DMS 273 (cell line): ENCODE data around the gene SLAMF1.

Source experiments
- DNase-seq: peaks from one replicate; lab custom pipeline; 2025; ENCODE audit not compliant: unreplicated experiment; lab: John Stamatoyannopoulos, UW

Gene SLAMF1

GRCh38 chr1:160625725-160626498 is 20.9 kb downstream of the SLAMF1 start:
- no peak for DNase-seq

DNA sequence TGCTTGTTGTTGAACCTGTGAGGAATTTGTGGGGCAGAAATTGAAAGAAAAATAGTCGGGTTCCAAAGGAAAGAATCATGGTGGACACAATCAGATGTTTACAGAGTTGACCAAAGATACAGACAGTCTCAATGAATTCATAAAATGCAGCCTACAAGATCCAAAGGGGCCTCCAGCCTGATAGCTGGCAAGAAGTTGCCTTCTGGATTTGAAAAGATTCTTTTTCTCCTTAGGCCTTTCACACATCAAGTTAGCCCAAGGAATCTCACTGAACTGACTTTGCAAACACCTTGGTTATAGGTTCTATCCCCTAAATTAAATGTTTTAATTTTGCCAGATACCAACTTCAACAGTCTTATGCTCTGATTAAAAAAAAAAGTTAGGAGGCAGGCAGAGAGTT is 21.5 kb downstream of the SLAMF1 start:
- no peak for DNase-seq

- DNase-seq, result no peak
Observed at GRCh38 chr1:160624464-160624863, 22.4 kb downstream of the SLAMF1 start.

GRCh38 chr1:160623862-160624261 is 23.0 kb downstream of the SLAMF1 start:
- DNase-seq, result no peak

GRCh38 chr1:160623227-160623633 is 23.6 kb downstream of the SLAMF1 start:
- no peak for DNase-seq

- no peak for DNase-seq
Observed at GRCh38 chr1:160622501-160623226, 24.2 kb downstream of the SLAMF1 start.

- no peak for DNase-seq
Observed at GRCh38 chr1:160621633-160622413, 25.0 kb downstream of the SLAMF1 start.

DNA sequence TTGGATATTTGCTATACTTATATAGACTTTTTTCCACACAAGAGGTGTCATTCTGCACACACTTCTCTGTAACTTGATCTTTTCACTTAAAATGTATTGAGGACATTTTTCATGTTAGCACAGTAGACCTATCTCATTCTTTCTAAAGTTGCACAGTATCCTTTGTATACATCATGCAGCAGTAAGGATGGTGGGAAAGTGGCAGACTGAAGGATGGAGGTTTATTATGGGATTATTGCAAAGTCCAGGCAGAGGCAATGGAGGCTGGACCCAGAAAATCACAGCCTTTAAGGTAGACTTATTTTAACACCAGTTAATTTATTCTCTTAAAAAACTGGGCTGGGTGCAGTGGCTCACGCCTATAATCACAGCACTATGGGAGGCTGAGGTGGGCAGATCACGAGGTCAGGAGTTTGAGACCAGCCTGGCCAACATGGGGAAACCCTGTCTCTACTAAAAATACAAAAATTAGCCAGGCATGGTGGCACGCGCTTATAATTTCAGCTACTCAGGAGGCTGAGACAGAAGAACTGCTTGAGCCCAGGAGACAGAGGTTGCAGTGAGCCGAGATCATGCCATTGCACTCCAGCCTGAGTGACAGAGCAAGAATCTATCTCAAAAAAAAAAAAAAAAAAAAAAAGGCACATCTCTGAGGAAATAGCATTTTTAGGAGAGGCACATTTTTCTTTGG is 25.8 kb downstream of the SLAMF1 start:
- DNase-seq, result no peak

GRCh38 chr1:160619742-160620277 is 27.0 kb downstream of the SLAMF1 start:
- no peak for DNase-seq

GRCh38 chr1:160618763-160619274 is 28.0 kb downstream of the SLAMF1 start:
- peak; percentile 32 for DNase-seq

DNA sequence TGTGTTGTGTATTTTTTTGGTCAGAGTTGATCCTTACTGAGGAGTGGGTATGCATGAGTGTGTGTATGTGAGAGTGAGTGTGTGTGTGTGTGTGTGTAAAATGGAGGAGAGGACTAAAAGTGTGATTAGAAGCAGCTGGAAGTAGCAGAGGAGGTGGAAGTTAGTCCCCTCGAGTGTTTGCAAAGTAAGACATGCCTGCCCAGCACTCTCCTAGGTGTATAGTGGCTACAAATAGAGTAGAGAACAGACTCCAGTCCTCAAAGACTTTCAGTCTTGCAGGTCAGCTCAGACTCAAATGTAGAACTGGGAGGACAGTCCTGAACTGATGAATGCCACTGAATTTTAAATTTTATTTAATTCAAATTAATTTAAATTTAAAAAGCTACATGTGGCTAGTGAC is 28.5 kb downstream of the SLAMF1 start:
- no peak for DNase-seq

- DNase-seq, result no peak
Observed at GRCh38 chr1:160615660-160616059, 31.2 kb downstream of the SLAMF1 start.

GRCh38 chr1:160614410-160614809 is 32.4 kb downstream of the SLAMF1 start:
- no peak for DNase-seq

DNA sequence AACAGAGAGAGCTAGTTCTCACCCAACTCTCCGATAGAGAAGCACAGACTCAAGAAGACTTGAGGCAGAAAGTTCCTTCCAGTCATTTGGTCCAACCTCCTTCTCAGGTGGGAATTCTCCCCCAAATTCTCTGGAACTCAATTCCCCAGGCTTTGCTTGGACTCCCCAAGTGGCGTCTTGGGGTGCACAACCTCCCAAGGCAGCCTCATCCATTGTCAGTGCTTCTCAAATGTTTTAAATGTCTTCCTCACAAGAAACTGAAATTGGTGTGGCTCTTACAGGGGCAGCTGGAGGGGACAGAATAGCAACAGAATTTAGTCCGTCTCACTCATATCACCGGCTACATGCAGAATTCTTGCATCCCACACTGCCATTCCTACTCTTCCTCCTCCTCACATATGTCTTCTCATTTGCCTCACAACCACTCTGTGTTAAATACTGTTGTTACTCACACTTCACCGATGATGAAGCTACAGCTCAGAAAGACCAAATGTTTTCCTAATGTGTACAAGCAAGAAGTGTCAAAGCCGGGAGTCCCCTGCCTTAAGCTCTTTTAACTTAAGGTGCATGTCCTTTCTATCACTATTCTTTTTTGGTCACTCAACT is 34.1 kb downstream of the SLAMF1 start:
- DNase-seq, result no peak

GRCh38 chr1:160610569-160611242 is 36.1 kb downstream of the SLAMF1 start:
- no peak for DNase-seq

- no peak for DNase-seq
Observed at GRCh38 chr1:160608941-160609340, 37.9 kb downstream of the SLAMF1 start.

GRCh38 chr1:160608514-160608913 is 38.3 kb downstream of the SLAMF1 start:
- no peak for DNase-seq

GRCh38 chr1:160608057-160608456 is 38.8 kb downstream of the SLAMF1 start:
- no peak for DNase-seq

- no peak for DNase-seq
Observed at GRCh38 chr1:160607672-160608032, 39.2 kb downstream of the SLAMF1 start.
